GM12864 (cell line): Measurements from ENCODE around the gene MCM10.

Experiments used
- DNase-seq: peaks from one replicate; pipeline ENCODE4 v3.0.0-alpha.2; 2011; ENCODE audit warnings: low read depth
- H3K4me3 ChIP-seq: 2 replicates; pipeline ENCODE4 v1.5.1; 2011; ENCODE audit warnings: mild to moderate bottlenecking, low read depth, low read length, control low read depth
- CTCF ChIP-seq: IDR thresholded peaks from 2 replicates; pipeline ENCODE4 v1.5.1; 2011; ENCODE audit warnings: low read depth, mild to moderate bottlenecking, moderate library complexity, low read length, control low read depth, inconsistent platforms; ENCODE audit errors: missing control alignments

MCM10 gene

GRCh38 chr10:13160934-13161856 lies at the start of gene MCM10:
Gene MCM10, plus strand, starts transcription at chr10:13161558. Its CDS starts 2,645 bp downstream, at chr10:13164203.
- DNase-seq = peak; percentile 98
- peak within 1 kb of the TSS; percentile 80 for H3K4me3 ChIP-seq
- peak; percentile 79 for TF ChIP-seq CTCF

- no peak for TF ChIP-seq CTCF
- no peak for DNase-seq
These were observed 47.8 kb upstream of the MCM10 start for GRCh38 chr10:13113544-13113943.

GRCh38 chr10:13115832-13116803 lies 45.2 kb upstream of the MCM10 start:
- no peak for DNase-seq
- no peak for TF ChIP-seq CTCF
- H3K4me3 ChIP-seq = peak overlapping the region; percentile 41

More at GRCh38 chr10:13113544-13113943, 47.8 kb upstream of the MCM10 start:
- no peak overlapping the region for H3K4me3 ChIP-seq

- no peak for TF ChIP-seq CTCF
- no peak for DNase-seq
- H3K4me3 ChIP-seq = no peak overlapping the region
These were observed 43.2 kb upstream of the MCM10 start for GRCh38 chr10:13117841-13118783.

- no peak for TF ChIP-seq CTCF
- no peak overlapping the region for H3K4me3 ChIP-seq
- no peak for DNase-seq
These were observed 42.5 kb upstream of the MCM10 start for GRCh38 chr10:13118784-13119410.
